Activated CD8-positive, alpha-beta memory T cell treated with anti-CD3 and anti-CD28 coated beads, Interleukin-2, amount 50 U/mL, for 4 hours (primary cell): Measurements from ENCODE around the gene CUL2.
"Not testable (repeated sequence)": the region's sequence is repeated elsewhere in the genome, so short reads cannot be mapped to it uniquely, and the experiment has no call there.

Experiments used
- DNase-seq: peaks from one replicate; pipeline ENCODE4 v3.0.0-alpha.2; 2020

Gene CUL2

GRCh38 chr10:35079265-35079664 is 10.9 kb downstream of the CUL2 start:
- DNase-seq, result no peak

GRCh38 chr10:35075228-35075627 is 14.9 kb downstream of the CUL2 start:
- no peak for DNase-seq

GRCh38 chr10:35074266-35074665 is 15.9 kb downstream of the CUL2 start:
- no peak for DNase-seq

DNA sequence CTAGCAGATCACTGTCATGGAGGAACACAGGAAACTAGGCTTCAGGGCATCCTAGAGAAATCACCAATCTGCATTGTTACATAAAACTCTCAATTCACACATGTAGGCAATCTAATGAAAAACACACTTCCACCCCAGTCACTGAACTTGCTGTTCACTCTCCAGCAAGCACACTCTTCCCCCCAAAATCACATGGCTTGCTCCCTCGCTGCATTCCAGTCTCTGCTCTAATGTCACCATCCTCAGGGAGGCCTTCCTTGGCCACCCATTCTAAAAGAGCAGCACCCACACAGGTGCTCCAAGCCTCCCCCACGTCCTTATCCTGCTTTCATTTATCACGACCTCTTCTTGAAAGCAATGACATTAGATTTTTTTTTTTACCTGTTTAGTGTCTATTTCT is 19.6 kb downstream of the CUL2 start:
- DNase-seq, result no peak

- no peak for DNase-seq
Observed at GRCh38 chr10:35063837-35064454, 26.2 kb downstream of the CUL2 start.

GRCh38 chr10:35059481-35059880 is 30.7 kb downstream of the CUL2 start:
- no peak for DNase-seq

DNA sequence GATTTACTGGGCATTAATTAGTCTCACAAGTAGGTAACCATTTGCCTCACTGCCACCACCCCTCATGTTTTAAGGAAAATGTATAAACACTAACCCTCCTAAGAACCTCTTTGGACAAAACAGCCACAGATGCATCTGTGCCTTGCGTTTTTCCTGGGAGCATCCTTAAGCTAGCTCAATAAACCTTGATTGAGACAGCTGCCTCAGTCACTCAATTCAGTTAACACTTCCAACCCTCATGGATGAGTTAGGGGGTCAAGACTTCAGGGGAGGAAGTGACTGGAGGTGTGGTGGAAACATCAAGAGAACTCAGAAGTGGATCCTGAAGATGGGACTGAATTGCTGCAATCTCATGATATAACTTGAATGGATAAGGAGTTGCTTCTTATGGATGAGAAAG is 31.5 kb downstream of the CUL2 start:
- DNase-seq, result no peak

DNA sequence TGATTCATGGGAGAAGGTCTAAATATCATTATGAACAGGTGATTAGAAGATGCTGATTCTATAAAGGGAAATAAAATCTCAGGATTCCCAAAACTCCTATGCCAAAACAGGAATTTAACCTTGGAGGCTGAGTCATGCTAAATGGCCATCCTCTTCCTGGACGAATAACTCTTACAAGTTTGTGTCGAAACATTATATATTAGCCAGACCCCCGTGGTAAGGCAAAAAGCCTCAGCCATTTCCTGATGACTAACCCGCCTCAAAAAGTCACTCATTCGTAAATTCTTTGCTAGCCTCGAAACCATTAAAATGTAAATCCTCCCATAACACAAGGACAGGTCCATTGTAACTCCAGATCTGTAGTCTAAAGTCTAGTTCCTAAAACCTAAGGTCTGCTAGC is 32.0 kb downstream of the CUL2 start:
- no peak for DNase-seq

- no peak for DNase-seq
Observed at GRCh38 chr10:35056686-35057085, 33.5 kb downstream of the CUL2 start.

GRCh38 chr10:35056133-35056532 is 34.0 kb downstream of the CUL2 start:
- DNase-seq, result no peak

GRCh38 chr10:35050568-35050967 is 39.6 kb downstream of the CUL2 start:
- no peak for DNase-seq

- no peak for DNase-seq
Observed at GRCh38 chr10:35046074-35046473, 44.1 kb downstream of the CUL2 start.

- DNase-seq, result not testable (repeated sequence)
Observed at GRCh38 chr10:35045275-35045674, 44.9 kb downstream of the CUL2 start.

DNA sequence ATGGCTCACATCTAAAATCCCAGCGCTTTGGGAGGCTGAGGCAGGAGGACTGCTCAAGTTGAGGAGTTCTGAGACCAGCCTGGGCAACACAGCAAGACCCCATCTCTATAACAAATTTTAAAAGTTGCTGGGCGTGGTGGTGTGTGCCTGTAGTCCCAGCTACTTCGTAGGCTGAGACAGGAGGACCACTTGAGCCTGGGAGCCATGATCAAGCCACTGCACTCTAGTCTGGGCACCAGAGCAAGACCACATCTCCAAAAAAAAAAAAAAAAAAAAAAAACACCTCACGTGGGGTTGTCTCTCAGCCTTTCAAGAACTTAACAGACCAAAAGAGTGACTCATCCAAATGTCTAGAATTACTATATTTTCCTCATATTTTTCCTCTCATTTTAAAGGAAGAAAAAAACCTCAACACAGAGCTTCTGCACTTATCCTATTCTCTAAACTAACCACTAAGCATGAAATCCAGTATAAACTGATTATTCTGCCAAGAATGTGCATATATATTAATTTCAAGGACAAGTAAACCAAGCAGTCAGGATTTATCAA is 46.3 kb downstream of the CUL2 start:
- no peak for DNase-seq

DNA sequence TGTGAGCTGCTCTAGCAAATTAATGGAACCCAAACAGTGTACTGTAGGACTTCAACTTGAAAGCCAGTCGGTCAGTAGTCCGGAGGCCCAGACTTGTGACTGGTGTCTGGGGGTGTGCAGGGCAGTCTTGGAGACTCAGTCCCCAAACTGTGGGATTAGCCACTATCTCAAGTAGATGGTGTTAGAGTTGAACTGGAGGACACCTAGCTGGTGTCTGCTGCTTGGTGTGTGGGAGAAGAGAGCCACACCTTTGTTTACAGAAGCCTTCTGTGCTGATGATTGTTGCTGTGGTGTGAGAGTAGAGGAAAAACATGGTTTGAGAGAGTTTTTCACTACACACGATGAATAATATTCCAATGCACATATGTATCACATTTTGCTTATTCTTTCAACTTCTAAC is 47.4 kb downstream of the CUL2 start:
- DNase-seq, result no peak

DNA sequence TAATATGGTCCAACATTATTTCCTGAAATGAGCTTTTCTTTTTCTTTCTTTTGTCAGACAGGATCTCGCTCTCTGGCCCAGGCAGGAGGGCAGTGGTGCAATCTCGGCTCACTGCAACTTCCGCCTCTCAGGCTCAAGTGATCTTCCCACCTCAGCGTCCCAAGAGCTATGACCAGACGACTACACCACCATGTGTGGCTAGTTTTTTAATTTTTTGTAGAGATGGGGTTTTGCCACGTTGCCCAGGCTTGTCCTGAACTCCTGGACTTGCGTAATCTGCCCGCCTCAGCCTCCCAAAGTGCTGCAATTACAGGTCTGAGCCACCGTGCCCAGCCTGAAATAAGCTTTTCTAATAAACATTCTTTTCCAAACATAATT is 48.6 kb downstream of the CUL2 start:
- no peak for DNase-seq

- no peak for DNase-seq
Observed at GRCh38 chr10:35040760-35041501, 49.2 kb downstream of the CUL2 start.

DNA sequence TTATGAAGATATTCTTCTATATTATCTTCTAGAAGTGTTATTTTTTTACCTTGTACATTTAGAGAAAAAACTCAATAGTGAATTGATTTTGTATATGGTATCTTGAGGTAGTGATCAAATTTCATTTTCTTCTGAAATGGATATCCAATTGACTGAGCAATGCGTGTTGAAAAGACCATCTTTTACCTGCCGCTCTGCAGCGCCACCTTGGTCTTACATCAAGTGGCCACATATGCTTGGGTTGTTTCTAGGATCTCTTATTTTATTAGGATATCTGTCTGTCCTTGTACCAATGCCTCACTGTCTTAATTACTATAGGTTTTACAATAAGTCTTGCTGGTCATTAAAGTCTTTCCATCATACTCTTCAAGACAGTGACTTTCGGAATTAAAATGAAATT is 53.0 kb downstream of the CUL2 start:
- no peak for DNase-seq

GRCh38 chr10:35035606-35036005 is 54.5 kb downstream of the CUL2 start:
- DNase-seq, result no peak

- no peak for DNase-seq
Observed at GRCh38 chr10:35027567-35027966, 62.6 kb downstream of the CUL2 start.

GRCh38 chr10:35025916-35026315 is 64.2 kb downstream of the CUL2 start:
- no peak for DNase-seq

DNA sequence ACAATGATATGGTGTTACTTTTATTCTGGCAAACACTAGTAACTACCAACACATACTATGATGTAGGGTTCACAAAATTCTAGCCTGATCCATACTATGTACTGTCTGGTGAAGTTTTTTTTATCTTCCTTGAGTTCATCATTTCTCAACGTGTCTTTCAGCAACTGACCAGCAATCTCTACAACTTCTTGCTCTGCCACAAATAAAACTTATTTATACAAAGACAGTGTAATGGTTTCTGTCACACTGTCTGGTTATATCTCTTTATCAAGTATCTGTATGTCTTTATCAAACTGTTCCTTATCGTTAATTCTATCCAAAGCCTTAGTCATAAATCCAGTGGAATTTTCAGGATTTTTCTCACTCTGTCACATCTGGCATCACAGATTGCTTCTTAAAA is 69.7 kb downstream of the CUL2 start:
- DNase-seq, result no peak

DNA sequence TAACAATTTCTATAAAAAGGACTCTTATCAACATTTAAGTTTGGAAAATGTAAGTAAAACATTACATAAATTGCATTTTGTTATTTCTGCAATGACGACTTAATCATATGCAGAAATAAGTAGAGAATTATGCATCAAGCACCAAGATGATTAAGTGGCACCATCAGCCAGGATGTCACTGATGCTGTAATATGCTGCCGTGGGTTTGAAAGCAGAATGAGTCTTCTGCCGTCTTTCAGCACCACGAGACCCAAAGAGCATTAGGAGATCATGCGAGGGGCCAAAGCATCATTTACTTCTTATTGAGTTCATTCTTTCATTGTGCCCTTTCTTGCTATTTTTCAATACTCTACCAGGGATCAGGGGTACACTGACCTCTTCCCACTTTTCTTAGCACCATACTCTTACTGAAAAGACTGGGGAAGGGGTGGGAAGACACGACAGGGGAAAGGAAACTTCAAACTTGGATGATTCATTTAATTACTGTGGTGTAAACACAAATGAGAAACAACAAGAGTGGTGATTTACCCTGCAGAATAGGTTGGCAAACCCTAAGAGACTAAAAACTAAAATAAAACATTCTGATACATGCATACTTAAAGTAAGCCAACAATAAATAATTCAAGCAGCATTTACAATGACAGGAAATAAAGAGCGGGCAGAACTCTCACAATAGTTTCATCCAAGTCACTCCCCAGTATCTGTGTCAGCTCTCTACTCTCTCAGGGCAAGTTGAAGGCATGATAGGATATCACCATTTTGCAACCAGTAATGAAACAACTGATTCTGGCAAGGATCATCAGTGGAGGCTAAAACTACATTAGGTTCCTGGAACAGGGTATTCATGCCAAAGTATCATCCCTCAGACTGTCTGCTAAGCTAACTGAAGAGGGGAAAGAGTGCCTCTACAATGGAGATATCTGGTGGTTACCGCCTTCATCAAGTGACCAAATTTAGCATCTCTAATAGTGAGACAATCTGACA is 70.8 kb downstream of the CUL2 start:
- DNase-seq, result no peak
